Mononuclear cell (primary cell): ENCODE results near the gene TNRC18. TPM values are rescaled to one million over a fixed set of nuclear protein-coding genes. Genes with fewer than 3 reads are reported as not detected.

Experiments used
- H3K27me3 ChIP-seq: 2 replicates; pipeline ENCODE4 v1.6.0; 2011; ENCODE audit warnings: low read length, control low read depth; ENCODE audit not compliant: insufficient read depth
- H3K4me1 ChIP-seq: 2 replicates; pipeline ENCODE4 v1.5.1; 2011; ENCODE audit warnings: mild to moderate bottlenecking, low read length, control low read depth; ENCODE audit not compliant: insufficient read depth
- H3K4me3 ChIP-seq: 2 replicates; pipeline ENCODE4 v1.5.1; 2011; ENCODE audit warnings: mild to moderate bottlenecking, low read length, moderate library complexity
- H3K9me3 ChIP-seq: 2 replicates; pipeline ENCODE4 v1.5.1; 2011; ENCODE audit warnings: low read depth, mild to moderate bottlenecking, control low read depth, low read length
- total RNA-seq: library from RNA; depleted of rRNA; stranded (reverse); fragments of >200 nt; gene quantifications from one replicate; pipeline ENCODE4 v1.2.3, GENCODE V29; 2012

TNRC18 gene
- total RNA-seq, 1 donor = 42.4 TPM

- Histone ChIP-seq H3K4me3 (no peak overlapping the region), H3K9me3 (no peaks in the 10 kb centered on the region), H3K4me1 (peaks cover 3% of the 10 kb centered on the region), H3K27me3 (no peaks in the 10 kb centered on the region)
Measured at GRCh38 chr7:5406957-5407945, 16.4 kb downstream of the TNRC18 start.

- H3K4me1 ChIP-seq = peaks cover 8% of the 10 kb centered on the region
- no peaks in the 10 kb centered on the region for H3K27me3 ChIP-seq
- no peaks in the 10 kb centered on the region for H3K9me3 ChIP-seq
- H3K4me3 ChIP-seq = no peak overlapping the region
Measured at GRCh38 chr7:5404421-5404826, 19.2 kb downstream of the TNRC18 start.

GRCh38 chr7:5403442-5403841, 20.2 kb downstream of the TNRC18 start:
- Histone ChIP-seq H3K4me3 (no peak overlapping the region), H3K4me1 (peaks cover 4% of the 10 kb centered on the region), H3K27me3 (no peaks in the 10 kb centered on the region), H3K9me3 (no peaks in the 10 kb centered on the region)

GRCh38 chr7:5397736-5398135, 25.9 kb downstream of the TNRC18 start:
- Histone ChIP-seq H3K27me3 (no peaks in the 10 kb centered on the region), H3K9me3 (no peaks in the 10 kb centered on the region), H3K4me3 (no peak overlapping the region), H3K4me1 (peaks cover 48% of the 10 kb centered on the region)

- H3K4me1 ChIP-seq = peaks cover 48% of the 10 kb centered on the region
- peak overlapping the region; percentile 83 for H3K4me3 ChIP-seq
- H3K27me3 ChIP-seq = no peaks in the 10 kb centered on the region
- no peaks in the 10 kb centered on the region for H3K9me3 ChIP-seq
Measured at GRCh38 chr7:5396999-5397663, 26.5 kb downstream of the TNRC18 start.

- Histone ChIP-seq H3K27me3 (no peaks in the 10 kb centered on the region), H3K9me3 (no peaks in the 10 kb centered on the region), H3K4me3 (peak overlapping the region; percentile 83), H3K4me1 (peaks cover 48% of the 10 kb centered on the region)
Measured at GRCh38 chr7:5396542-5396941, 27.1 kb downstream of the TNRC18 start.

GRCh38 chr7:5395246-5395645, 28.4 kb downstream of the TNRC18 start:
- no peaks in the 10 kb centered on the region for H3K27me3 ChIP-seq
- no peaks in the 10 kb centered on the region for H3K9me3 ChIP-seq
- H3K4me1 ChIP-seq = peaks cover 44% of the 10 kb centered on the region
- H3K4me3 ChIP-seq = no peak overlapping the region

GRCh38 chr7:5394264-5395105, 29.1 kb downstream of the TNRC18 start:
- H3K27me3 ChIP-seq = no peaks in the 10 kb centered on the region
- no peaks in the 10 kb centered on the region for H3K9me3 ChIP-seq
- no peak overlapping the region for H3K4me3 ChIP-seq
- peaks cover 44% of the 10 kb centered on the region for H3K4me1 ChIP-seq

- Histone ChIP-seq H3K9me3 (no peaks in the 10 kb centered on the region), H3K4me3 (no peak overlapping the region), H3K4me1 (peaks cover 44% of the 10 kb centered on the region), H3K27me3 (no peaks in the 10 kb centered on the region)
Measured at GRCh38 chr7:5393748-5394147, 29.9 kb downstream of the TNRC18 start.

GRCh38 chr7:5393328-5393727, 30.3 kb downstream of the TNRC18 start:
- Histone ChIP-seq H3K4me3 (no peak overlapping the region), H3K9me3 (no peaks in the 10 kb centered on the region), H3K4me1 (peaks cover 44% of the 10 kb centered on the region), H3K27me3 (no peaks in the 10 kb centered on the region)

GRCh38 chr7:5390918-5391317, 32.7 kb downstream of the TNRC18 start:
- Histone ChIP-seq H3K4me3 (no peak overlapping the region), H3K4me1 (peaks cover 24% of the 10 kb centered on the region), H3K27me3 (no peaks in the 10 kb centered on the region), H3K9me3 (no peaks in the 10 kb centered on the region)

- no peaks in the 10 kb centered on the region for H3K27me3 ChIP-seq
- H3K4me1 ChIP-seq = peaks cover 12% of the 10 kb centered on the region
- no peaks in the 10 kb centered on the region for H3K9me3 ChIP-seq
- no peak overlapping the region for H3K4me3 ChIP-seq
Measured at GRCh38 chr7:5388905-5389433, 34.7 kb downstream of the TNRC18 start.

GRCh38 chr7:5388273-5388901, 35.2 kb downstream of the TNRC18 start:
- peaks cover 10% of the 10 kb centered on the region for H3K4me1 ChIP-seq
- H3K27me3 ChIP-seq = no peaks in the 10 kb centered on the region
- H3K9me3 ChIP-seq = no peaks in the 10 kb centered on the region
- no peak overlapping the region for H3K4me3 ChIP-seq

GRCh38 chr7:5387711-5388245, 35.9 kb downstream of the TNRC18 start:
- no peaks in the 10 kb centered on the region for H3K27me3 ChIP-seq
- H3K4me1 ChIP-seq = peaks cover 16% of the 10 kb centered on the region
- H3K9me3 ChIP-seq = no peaks in the 10 kb centered on the region
- H3K4me3 ChIP-seq = no peak overlapping the region
